Mammary epithelial cell (primary cell): ENCODE measurements around the gene SH3GLB2.

ENCODE experiments used
- CTCF ChIP-seq, 2 donors: IDR thresholded peaks in 1 of 2; conservative IDR thresholded peaks in 1 of 2; 2 replicates each; pipeline ENCODE4 v1.5.1; 2011 to 2012; ENCODE audit warnings: inconsistent platforms in 2 of 2, low read length in 2 of 2, mild to moderate bottlenecking in 2 of 2, control low read depth in 1 of 2, low read depth in 1 of 2; ENCODE audit not compliant: insufficient read depth in 1 of 2; ENCODE audit errors: extremely low read depth in 1 of 2
- EZH2 ChIP-seq: IDR thresholded peaks from 2 replicates; pipeline ENCODE4 v1.6.1; 2012; ENCODE audit warnings: low read length, inconsistent platforms, borderline replicate concordance

GRCh38 chr9:129064499-129064908 lies 36.4 kb upstream of the SH3GLB2 start:
- TF ChIP-seq CTCF (conservative IDR thresholded peaks at IDR 0.05 in 1 of 2, IDR thresholded peaks at IDR 0.05 in 1 of 2; ENCODE audit: extremely low read depth in 1 of 2, insufficient read depth in 1 of 2, low read depth in 1 of 2, low read length in 2 of 2) (no peak), EZH2 (no peak)
